ENCODE measurements around the gene FAM114A2.

FAM114A2 gene

DNA sequence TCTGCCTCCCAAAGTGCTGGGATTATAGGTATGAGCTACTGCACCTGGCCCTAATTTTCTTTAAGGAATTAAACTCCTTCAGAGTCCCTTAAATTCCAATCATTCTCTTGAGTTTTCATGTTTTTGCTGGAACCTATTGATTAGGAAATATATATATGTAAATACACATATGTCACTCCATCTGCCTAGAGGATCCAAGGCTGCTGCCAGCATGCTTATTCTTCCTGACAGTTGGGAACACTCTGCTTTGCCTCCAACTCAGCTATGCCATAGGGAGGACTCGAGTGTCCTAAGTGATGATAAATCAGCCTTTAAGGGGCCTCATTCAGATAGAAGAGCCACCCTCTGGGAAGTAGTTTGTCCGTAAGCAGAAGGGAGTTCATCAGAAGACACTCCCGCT is 21.9 kb upstream of the FAM114A2 start:
- no peak overlapping the region for H3K4me3 ChIP-seq
- TF ChIP-seq, protein P1, sequence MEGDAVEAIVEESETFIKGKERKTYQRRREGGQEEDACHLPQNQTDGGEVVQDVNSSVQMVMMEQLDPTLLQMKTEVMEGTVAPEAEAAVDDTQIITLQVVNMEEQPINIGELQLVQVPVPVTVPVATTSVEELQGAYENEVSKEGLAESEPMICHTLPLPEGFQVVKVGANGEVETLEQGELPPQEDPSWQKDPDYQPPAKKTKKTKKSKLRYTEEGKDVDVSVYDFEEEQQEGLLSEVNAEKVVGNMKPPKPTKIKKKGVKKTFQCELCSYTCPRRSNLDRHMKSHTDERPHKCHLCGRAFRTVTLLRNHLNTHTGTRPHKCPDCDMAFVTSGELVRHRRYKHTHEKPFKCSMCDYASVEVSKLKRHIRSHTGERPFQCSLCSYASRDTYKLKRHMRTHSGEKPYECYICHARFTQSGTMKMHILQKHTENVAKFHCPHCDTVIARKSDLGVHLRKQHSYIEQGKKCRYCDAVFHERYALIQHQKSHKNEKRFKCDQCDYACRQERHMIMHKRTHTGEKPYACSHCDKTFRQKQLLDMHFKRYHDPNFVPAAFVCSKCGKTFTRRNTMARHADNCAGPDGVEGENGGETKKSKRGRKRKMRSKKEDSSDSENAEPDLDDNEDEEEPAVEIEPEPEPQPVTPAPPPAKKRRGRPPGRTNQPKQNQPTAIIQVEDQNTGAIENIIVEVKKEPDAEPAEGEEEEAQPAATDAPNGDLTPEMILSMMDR (IDR thresholded peaks at IDR 0.05), result no peak

DNA sequence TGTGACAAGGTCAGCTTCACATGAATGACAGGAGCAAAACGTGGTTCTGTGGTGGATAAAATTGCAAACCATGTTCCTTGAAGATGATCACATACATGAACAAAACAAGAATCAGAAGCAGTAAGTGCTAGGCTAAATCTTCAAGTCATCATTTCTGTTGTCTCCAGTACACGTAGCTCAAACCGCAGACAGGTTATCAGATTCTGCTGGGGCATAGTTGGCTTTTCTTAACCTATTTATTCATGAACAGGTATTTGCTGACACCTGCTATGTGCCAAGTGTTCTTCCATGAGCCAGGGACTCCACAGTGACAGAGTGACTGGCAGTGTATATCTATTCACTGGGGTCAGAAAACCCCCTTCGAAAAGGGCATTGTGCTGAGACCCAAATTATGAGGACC is 20.9 kb upstream of the FAM114A2 start:
- TF ChIP-seq, protein P1 (IDR thresholded peaks at IDR 0.05), result no peak
- H3K27ac ChIP-seq, result no peak overlapping the region
- DNase-seq (ENCODE audit: low spot score), result no peak
- no peak overlapping the region for H3K4me3 ChIP-seq

More for the DNA sequence above, 21.9 kb upstream of the FAM114A2 start:
- no peak overlapping the region for H3K27ac ChIP-seq
- DNase-seq (ENCODE audit: low spot score), result no peak

DNA sequence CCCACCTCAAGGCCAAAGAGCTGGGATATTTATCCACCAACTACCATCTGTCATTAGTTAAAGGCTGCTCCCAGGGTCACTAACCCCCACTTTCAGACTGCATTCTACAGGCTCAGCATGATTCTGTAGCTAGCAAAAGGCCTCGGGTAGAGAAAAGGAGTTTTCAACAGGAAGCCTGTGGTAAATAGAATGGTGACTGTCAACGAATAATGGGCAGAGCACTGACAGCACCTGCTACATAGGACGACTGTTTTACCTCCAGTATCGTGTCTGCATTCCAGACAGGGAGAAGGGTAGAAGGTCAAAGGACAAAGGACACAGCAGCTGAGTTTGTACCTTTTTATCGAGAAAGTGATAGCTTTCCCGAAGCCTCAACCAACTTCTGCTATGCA is 20.3 kb upstream of the FAM114A2 start:
- no peak overlapping the region for H3K27ac ChIP-seq
- DNase-seq (ENCODE audit: low spot score), result no peak
- no peak overlapping the region for H3K4me3 ChIP-seq
- TF ChIP-seq, protein P1 (IDR thresholded peaks at IDR 0.05), result no peak

DNA sequence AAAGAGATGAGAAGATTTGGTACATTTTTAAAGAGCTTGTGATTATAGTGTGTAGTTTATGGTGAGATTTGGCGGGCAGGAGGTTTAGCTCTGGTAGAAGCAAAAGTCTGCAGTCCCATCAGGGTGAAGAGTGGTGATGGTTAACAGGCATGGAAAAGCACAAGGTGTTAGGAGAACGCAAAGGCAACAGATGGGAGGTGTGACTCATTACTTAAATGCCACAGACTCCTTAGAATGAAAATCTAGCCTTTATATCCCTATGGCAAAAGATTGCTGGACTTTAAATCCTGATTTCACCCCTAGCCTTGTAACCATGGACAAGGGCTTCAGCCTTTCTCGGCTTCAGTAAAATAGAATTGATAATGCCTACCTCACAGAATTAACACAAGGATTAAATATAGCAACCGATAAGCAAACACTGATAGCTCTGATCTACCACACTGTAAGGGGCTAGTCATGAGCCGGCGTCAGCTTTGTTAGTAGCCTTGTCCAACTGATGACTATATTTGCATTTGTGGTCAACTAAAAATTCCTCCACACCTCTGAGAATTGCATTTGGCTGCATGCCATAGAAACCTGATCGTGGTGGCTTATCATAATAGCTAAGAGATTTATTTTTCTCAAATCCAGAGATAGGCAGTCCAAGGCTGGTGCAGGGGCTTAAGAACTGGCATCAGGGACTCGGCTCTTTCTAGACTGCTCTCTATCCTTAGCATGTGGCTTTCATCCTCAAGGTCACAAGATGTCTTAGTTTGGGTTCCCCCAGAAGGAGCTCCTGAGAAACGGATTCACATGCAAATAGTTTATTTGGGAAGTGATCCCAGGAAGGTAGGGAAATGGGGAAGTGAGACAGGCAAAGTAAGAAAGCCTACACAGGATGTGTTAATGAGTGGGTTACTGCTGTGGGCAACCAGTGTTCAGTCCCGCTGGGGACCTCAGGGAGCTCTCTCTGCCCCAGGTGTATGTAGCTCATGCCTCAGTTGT is 19.6 kb upstream of the FAM114A2 start:
- DNase-seq (ENCODE audit: low spot score), result no peak
- no peak overlapping the region for H3K4me3 ChIP-seq
- TF ChIP-seq, protein P1 (IDR thresholded peaks at IDR 0.05), result no peak

DNA sequence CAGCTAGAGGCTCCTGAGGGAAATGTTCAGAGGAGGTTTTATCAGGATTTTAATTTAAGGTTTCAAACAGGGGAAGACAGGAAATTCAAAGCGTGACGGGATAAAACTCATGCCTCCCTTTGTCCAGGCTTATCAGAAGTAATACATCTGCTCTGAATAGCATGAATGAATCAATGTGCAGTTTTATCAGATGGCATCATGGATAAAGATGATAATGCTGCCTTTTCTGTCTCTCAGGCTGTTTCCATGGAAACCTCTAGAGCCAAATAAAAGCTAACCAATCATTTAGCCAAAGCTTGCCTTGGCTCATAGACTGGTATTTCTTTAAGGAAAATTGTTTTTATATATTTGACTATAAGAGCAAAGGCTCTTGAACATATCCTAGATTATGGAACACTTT is 16.5 kb upstream of the FAM114A2 start:
- H3K4me3 ChIP-seq, result no peak overlapping the region
- no peak for DNase-seq (ENCODE audit: low spot score)
- H3K27ac ChIP-seq, result no peak overlapping the region
- TF ChIP-seq, protein P1 (IDR thresholded peaks at IDR 0.05), result no peak

More for the DNA sequence above, 19.6 kb upstream of the FAM114A2 start:
- H3K27ac ChIP-seq, result no peak overlapping the region

DNA sequence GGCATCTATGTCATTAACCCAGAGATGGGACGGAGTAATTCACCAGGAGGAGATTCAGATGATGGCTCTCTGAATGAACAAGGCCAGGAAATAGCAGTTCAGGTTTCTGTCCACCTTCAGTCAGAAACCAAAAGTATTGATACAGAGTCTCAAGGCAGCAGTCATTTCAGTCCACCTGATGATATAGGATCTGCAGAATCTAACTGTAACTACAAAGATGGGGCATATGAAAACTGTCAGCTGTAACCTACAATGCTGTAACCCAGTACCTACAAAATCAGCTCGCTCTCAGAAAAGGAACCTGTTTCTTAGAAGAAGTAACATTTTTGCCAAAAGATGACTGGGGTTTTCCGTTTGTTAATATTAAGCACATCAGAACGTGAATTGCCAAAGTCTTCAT is 14.8 kb upstream of the FAM114A2 start:
- no peak for DNase-seq (ENCODE audit: low spot score)

More for the DNA sequence above, 14.8 kb upstream of the FAM114A2 start:
- Histone ChIP-seq H3K4me3 (no peak overlapping the region), H3K27ac (no peak overlapping the region)
- TF ChIP-seq, protein P1 (IDR thresholded peaks at IDR 0.05), result no peak

Measured in coronary artery (tissue), 2 donors.